ENCODE data around the gene SCGB3A1. TPM values are rescaled to one million over a fixed set of nuclear protein-coding genes. Genes with fewer than 3 reads are reported as not detected.

SCGB3A1 gene
- total RNA-seq (ENCODE audit: low replicate concordance), result not detected in 2 replicates

GRCh38 chr5:180591311-180591887 is at the start of gene SCGB3A1:
TSS of gene SCGB3A1 (minus strand) at chr5:180591499. CDS start at chr5:180591462, 37 bp downstream.

Other genes with a start within 250 kb of the SCGB3A1 start
- 57.2 and 64.9 TPM in 2 replicates for gene GFPT2, start 238.2 kb downstream of the SCGB3A1 start, total RNA-seq (ENCODE audit: low replicate concordance)
- gene CNOT6, start 97.1 kb downstream of the SCGB3A1 start, total RNA-seq (ENCODE audit: low replicate concordance), result 5.3 and 12.1 TPM in 2 replicates
- 2.3 TPM in 1 of 2 replicates, not detected in the other for gene FLT4, start 58.1 kb upstream of the SCGB3A1 start, total RNA-seq (ENCODE audit: low replicate concordance)
- gene OR2Y1, start 148.6 kb upstream of the SCGB3A1 start, total RNA-seq (ENCODE audit: low replicate concordance), result not detected in 2 replicates
- 61.0 and 62.0 TPM in 2 replicates for gene MGAT1, start 211.3 kb upstream of the SCGB3A1 start, total RNA-seq (ENCODE audit: low replicate concordance)